Measurements from ENCODE around the gene C2orf15.

C2orf15 gene

GRCh38 chr2:99200076-99200800 lies 58.7 kb downstream of the C2orf15 start:
- H3K4me1 Mint-ChIP-seq: no peaks in the 10 kb centered on the region
- TF ChIP-seq CTCF (IDR thresholded peaks at IDR 0.05; ENCODE audit: unreplicated experiment in 3 of 3): no peak
- H3K27ac Mint-ChIP-seq: no peak overlapping the region

More at GRCh38 chr2:99200076-99200800, 58.7 kb downstream of the C2orf15 start:
- H3K4me3 Mint-ChIP-seq: no peak overlapping the region
- no peaks in the 10 kb centered on the region for H3K9me3 Mint-ChIP-seq
- no peaks in the 10 kb centered on the region for H3K27me3 Mint-ChIP-seq (ENCODE audit: low read depth)
- H3K36me3 Mint-ChIP-seq (ENCODE audit: low read depth): peaks cover 27% of the 10 kb centered on the region
